ENCODE results near the gene PRKCZ.
"Not testable (repeated sequence)": the region's sequence is repeated elsewhere in the genome, so short reads cannot be mapped to it uniquely, and the experiment has no call there.

Gene PRKCZ

DNA sequence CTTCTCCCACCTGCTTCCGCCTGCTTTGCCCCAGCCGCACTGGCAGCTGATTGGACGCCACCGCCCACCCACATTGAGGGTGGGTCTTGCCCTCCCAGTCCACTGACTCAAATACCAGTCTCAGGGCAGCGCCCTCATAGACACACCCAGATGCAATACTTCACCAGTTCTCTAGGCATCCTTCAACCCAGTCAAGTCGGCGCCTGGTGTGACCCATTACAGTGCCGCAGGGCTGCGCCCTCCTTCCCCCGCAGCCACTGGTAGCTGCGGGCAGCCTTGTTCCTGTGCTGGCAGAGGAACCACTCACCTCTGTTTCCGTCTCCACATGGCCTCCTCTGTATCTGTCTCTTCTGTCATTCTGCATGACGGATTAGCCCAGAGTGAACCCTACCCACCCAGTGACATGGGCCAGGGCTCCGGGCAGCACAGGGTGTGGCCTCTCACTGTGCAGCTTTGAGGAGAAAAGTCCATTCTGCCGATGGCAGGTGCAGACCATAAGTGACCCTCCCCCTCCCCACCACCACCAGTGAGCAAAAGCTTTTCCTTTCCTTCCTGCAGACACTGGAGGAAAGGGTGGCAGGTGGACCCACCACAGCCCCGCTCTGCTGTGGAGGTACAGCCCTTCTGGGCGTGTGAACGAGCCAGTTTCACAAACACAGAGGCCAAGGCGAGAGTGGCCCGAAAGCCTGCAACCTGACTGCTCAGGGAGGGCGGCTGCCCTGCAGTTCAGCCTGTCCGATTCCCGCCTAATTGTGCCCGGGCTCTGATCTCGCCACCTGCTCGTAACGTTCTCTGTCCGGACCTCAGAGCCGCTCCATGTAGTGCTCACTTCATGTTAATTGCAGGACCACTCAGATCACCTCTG, 87.3 kb downstream of the PRKCZ start:
- no peak for DNase-seq

DNA sequence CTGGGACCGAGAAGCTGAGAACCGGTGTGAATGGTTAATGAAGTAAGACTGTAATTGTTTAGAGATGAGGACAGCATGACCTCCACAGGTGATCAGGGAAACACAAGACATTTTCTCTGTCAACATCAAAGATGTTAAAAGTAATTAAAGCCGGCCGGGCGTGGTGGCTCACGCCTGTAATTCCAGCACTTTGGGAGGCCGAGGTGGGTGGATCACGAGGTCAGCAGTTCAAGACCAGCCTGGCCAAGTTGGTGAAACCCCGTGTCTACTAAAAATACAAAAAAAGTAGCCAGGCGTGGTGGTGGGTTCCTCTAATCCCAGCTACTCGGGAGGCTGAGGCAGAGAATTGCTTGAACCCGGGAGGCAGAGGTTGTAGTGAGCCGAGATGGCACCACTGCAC, 88.9 kb downstream of the PRKCZ start:
- DNase-seq: not testable (repeated sequence)

DNA sequence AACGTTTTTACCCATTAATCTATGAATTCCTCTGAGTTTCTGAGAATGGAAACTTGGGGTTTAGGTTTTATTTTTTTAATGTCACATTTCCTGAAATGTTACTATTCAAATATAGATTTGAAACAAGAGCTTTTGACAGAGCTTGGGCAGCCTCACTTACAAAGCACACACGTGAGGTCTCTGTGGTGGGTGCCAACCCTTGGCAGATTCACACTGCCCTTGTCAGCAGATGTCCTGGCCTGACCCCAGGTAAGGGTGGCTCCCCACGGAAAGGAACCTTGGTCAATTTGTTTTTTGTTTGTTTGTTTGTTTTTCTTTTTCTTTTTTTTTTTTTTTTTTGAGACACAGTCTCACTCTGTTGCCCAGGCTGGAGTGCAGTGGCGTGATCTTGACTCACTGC, 90.8 kb downstream of the PRKCZ start:
- no peak for DNase-seq

DNA sequence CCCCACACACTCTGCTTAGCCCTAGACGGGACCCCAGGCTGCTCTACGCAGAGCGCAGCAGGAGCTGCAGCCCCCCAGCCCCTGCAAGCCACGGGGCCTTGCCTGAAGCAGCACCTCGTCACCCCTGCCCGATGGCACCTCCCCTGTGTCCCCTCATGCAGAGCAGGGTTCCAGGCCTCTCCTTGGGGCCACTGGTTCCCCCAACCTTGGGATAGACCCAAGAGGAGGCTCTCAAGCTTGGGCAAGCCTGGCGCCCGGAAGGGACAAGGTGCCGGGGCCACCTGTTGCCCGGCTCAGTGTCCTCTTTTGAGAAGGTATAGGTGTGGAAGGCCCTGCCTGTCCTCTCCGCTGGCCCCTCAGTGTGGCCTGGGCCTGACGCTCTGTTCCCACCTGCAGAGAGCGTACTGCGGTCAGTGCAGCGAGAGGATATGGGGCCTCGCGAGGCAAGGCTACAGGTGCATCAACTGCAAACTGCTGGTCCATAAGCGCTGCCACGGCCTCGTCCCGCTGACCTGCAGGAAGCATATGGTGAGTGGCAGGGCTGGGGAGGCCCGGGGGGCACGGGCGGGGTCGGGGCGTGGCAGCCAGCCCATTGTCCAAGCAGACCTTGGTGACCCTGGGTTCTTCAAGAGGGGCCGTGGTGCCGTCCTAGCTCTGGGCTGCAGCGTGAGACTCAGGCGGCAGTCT, 93.7 kb downstream of the PRKCZ start:
- DNase-seq: no peak

DNA sequence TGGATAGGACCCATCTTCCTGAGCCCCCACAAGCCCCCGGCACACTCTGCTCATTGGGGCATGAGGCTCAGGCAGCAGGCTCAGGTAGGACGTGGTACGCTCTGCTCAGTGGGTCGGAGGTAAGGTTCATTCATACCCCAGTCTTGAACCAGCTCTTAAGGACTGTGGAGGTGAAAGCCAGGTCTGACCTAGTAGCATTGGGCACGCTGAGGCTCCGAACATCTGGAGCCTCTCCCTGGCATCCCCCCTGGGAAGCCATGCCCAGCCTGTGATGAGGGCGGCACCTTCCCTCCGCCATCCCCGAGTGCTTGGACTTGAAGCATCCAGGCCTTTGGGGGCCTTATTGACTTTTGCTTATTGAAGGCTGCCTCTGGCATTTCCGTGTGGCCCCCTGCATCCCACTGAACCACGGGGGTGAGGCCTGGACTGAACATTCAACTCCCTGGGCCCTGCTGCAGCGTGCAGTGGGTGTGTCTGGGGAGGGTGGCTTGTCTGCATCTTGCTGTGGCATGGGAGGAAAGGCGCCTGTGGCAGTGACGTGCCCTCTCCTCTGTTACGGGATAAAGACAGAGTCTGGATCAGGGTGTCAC, 94.4 kb downstream of the PRKCZ start:
- no peak for DNase-seq

DNA sequence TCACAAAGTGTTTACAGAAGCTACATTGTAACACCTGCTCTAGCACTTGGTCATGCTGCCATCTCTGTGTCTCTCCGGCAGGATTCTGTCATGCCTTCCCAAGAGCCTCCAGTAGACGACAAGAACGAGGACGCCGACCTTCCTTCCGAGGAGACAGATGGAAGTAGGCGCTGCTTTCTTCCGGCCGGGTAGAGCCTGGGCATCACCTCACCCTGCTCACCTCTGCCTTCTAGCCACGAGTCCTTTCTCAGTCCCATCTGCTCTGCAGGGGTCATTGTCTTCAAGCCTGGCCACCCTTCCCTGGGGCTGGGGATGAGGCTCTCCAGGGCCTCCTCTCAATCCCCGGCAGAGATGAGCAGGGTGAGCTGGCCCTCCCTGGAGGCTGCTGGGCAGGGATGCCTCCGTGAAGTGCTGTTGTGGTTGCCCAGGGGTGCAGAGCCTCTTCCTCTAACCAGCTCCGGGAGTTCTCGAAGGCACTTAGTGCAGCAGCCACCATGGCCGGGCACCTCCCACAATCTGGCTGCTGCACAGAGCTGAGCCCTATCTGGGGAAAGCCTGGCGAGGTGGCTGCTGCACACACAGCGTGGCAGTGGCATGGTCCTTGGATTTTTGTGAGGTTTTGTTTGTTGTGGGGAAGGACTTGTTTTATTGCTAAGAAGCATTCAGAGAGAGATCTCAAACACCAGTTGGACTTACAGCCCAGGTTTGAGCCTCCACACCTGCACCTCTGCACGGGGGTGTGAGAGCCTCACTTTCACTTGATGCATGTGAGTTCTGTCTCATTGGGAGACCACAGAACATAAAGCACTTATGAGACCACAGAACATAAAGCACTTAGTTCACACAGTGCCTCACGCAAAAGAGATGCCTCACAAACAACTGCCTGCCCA, 96.0 kb downstream of the PRKCZ start:
- no peak for DNase-seq

DNA sequence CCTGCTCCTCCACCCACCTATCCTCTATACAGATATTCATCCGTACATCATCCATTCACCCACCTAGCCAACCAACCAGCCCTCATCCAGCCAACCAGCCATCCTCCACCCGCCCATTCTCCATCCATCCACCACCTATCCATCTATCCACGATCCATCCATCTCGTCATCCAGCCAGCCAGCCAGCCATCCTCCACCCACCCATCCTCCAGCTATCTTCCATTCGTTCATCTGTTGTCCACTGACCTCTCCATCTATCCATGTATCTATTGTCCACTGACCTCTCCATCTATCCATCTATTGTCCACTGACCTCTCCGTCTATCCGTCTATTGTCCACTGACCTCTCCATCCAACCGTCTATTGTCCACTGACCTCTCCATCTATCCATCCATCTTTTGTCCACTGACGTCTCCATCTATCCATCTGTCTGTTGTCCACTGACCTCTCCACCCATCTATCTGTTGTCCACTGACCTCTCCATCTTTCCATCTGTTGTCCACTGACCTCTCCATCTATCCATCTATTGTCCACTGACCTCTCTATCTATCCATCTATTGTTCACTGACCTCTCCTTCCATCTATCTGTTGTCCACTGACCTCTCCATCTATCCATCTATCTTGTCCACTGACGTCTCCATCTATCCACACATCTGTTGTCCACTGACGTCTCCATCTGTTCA, 96.8 kb downstream of the PRKCZ start:
- DNase-seq: no peak

DNA sequence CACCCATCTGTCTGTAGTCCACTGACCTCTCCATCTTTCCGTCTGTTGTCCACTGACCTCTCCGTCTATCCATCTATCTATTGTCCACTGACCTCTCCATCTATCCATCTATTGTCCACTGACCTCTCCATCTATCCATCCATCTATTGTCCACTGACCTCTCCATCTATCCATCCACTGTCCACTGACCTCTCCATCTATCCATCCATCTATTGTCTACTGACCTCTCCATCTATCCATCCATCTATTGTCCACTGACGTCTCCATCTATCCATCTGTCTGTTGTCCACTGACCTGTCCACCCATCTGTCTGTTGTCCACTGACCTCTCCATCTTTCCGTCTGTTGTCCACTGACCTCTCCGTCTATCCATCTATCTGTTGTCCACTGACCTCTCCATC, 97.7 kb downstream of the PRKCZ start:
- not testable (repeated sequence) for DNase-seq

DNA sequence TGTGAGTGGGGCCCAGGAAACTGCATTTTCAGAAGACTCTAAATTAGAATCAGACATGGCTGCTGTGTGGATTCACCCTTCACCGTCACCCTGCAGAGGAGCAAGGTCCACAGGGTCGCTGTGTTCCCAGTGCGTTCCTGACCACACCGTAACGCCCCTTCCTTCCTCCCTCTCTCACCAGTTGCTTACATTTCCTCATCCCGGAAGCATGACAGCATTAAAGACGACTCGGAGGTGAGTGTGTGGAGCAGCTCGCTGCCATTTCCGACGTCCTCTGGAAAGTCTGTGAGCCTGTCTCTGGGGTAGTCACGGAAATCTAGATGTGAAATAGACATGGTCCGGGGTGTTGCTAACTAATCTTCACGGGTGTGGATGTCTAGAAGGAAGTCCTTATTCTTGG, 98.5 kb downstream of the PRKCZ start:
- peak; percentile 46 to 62 for DNase-seq

DNA sequence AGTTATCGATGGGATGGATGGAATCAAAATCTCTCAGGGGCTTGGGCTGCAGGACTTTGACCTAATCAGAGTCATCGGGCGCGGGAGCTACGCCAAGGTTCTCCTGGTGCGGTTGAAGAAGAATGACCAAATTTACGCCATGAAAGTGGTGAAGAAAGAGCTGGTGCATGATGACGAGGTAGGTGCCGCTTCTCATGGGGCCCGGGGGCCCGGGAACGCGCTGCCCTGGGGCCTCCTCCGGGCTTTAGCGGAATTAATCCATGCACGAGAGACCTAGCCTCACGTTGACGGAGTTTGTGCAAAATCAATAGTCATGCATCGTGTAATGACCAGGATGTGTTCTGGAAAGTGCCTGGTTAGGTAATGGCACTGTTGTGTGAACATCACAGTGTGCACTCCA, 100.6 kb downstream of the PRKCZ start:
- no peak for DNase-seq

DNA sequence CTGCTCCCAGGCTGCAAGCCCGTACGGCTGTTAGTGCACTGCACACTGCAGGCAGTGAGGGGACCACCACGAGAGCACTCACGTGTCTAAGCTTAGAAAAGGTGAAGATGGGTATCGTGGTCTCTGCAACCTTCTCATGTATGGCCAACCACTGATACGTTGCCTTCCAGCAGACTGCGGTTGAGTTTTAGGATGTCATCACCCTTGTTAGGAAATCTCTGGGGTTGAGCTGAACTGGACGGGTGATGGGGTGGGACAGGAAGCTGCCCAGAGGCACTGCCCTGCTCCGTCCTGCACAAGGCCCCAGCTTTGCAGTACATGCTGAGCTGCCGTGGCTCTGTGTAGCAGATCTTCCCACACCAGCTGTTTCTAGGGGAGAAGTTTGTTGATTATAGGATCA, 101.0 kb downstream of the PRKCZ start:
- DNase-seq: no peak

DNA sequence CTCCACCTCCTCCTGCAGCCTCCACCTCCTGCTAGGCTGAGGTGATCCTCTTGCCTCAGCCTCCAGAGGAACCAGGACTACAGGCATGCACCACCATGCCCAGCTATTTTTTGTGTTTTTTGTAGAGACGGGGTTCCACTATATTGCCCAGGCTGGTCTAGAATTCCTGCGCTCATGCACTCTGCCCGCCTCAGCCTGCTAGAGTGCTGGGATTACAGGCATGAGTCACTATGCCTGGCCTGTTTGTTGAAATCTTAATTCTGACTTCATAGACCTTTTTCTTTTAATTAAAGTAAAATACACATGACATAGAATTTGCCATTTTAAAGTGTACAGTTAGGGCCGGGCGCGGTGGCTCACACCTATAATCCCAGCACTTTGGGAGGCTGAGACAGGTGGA, 101.7 kb downstream of the PRKCZ start:
- no peak for DNase-seq

DNA sequence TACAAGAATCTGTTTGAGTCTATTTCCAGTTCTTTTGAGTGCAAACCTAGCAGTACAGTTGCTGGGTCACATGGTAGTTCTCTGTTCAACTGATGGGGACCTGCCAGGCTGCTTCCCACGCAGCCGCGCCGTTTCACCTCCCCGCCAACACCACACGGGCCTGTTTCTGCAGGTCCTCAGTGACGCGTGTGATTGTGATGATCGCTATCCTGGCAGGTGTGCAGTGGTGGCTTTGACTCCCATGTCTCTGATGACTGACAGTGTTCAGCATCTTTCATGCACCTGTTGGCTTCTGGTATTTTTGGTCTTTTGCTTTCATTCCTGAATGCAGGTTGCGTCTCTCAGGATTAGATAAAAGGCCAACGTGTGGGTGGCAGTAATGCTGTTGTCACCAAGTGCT, 102.7 kb downstream of the PRKCZ start:
- peak; percentile 42 to 54 for DNase-seq

DNA sequence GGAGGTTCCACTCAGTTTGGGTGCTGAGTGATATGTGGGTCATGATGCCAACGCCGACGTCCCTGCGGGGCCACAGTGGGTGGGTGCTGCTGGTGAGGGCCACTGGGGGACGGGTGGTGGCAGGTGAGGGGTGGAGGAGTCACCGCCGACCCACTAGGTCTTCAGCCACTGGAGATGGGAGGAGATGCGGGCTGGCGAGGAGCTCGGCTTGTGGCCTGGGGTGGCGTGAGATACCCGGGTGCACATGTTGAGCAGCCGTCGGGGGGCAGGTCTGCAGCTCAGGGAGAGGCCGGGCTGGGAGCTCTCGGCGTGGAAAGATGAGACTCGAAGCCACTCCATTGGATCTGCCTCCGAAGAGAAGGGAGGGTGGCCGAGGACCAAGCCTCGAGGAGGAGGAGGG, 103.8 kb downstream of the PRKCZ start:
- DNase-seq: no peak

DNA sequence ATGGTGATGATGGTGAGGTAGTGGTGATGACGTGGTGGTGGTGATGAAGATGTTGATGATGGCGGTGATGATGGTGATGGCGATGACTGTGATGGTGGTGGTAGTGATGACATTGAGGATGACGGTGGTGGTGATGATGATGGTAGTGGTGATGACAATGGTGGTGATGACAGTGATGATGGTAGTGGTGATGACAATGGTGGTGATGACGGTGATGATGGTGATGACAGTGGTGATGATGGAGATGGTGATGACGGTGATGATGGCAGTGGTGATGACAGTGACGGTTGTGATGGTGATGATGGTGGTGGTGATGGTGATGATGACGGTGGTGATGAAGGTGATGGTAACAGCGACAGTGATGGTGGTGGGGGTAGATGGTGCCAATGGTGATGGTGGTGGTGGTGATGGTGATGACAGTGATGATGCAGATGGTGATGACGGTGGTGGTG, 105.0 kb downstream of the PRKCZ start:
- no peak for DNase-seq

DNA sequence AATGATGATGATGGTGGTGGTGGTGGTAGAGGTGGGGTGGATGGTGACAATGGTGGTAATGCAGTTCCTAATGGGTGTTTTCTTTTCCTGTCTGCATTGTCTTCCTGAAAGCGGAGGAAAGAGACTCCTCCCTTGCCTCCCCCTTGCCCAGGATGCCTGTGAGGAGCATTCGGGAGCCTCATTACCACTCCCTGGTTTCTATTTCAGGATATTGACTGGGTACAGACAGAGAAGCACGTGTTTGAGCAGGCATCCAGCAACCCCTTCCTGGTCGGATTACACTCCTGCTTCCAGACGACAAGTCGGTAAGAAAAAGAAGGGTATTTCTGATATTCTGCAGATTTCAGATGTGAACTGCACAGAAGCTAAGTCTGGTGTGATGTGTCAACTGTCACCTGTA, 105.6 kb downstream of the PRKCZ start:
- DNase-seq: no peak

DNA sequence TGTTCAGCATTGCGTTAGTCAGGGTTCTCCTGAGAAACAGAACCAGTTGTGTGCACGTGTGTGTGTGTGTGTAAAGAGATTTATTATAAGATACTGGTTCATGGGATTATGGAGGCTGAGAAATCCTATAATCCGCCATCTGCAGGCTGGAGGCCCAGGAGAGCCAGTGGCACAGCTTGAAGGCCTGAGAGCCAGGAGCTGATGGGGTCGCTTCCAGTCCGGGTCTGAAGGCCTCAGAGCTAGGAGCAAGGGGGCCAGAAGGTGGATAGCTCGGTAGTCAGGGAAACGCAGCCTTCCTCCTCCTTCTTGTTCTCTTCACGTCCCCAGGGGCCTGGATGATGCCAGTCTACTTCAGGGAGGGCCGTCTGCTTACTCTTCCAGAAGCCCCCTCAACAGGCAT, 106.7 kb downstream of the PRKCZ start:
- DNase-seq: no peak

DNA sequence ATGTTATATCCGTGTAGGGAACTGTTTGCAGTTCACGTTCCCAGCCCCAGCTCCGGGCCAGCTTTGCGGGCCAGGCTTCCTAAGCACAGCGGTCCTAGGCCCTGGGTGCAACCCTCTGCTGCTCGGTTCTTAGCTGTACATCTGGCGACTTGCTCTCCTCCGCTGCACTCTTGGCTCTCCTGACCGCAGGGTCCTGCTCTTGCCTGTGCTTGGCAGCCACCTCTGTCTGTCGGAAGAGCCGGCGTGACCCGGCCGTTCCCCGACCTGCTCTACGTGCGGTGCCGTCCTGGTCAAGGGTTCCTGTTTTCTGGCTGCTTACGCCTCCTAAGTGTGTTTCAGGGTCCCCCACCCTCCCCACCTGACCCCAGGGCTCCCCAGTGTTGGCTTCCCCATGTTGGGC, 107.6 kb downstream of the PRKCZ start:
- DNase-seq: no peak

DNA sequence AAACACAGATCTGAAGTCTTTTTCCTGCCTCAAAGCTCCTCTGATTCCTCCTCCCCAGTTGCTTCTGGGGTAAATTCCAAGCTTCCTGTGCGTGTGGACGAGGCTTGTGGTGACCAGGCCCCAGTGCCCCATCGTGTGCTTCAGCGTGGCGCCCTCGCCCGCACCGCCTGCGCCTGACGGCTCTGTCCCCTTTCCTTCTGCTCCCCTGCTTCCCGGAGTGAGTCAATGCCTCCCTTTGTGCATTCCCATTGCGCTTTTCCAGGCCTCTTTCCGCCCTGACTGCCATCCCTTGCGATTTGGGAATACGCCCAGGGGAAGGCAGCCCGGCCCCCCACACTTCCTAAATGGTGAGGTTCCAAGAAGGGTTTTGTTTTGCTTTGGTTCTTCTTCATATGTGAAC, 108.1 kb downstream of the PRKCZ start:
- DNase-seq: no peak

DNA sequence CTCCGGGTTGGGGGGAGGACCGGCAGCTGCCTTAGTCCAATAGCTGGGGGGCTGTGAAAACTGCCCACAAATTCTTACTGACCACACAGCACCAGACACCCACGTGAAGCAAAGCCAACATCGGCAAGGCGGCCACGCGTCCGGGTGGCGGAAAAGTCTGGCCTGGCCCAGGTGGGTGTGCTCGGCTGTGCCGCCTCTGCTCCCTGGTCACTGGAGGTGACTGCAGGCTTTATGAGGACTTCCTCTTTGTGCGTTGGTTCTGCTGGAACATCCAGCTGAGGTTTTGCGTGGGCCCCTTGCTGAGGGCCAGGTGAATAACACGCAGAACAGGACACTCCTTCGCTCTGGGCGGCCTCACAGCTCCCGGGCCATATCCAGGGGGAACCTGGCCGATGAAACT, 108.9 kb downstream of the PRKCZ start:
- no peak for DNase-seq

DNA sequence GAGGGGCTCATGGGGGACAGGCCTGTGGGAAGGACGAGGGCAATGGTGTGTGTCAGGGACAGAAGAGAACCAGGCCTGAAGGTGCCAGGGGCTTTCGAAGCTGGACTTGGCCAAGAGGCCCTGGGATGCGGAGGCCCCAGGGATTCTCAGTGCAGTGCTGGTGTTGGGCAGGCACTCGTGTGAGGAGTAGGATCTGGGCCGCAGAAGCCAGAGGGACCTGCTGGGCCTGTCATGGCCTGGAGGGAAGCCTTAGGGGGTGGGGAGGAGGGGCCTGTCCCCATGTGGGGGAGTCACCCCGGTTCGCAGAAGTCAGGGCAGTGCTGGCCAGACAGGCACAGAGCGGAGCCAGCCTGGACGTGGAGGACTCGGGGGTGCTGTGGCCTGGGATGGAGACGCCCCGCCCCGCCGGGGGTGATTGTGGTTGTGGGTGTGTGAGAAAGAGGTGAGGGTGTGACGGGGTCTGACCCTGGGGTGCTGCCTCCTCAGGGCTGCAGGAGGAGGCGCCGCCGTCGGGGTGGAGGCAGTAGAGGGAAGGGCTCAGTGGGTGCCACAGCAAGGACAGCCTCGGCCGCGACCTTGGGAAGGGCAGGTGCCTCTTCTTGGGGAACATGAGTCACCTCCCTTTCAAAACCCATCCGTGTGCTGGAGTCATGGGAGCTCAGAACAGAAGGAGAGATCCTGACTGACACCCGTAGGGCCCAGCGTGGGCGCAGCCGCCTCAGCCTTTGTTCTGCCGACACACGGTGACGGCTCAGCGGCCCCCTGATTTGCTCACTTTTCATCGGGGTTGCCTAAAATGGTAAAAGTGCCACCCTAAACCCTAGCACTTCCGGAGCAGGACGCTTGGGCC, 110.5 kb downstream of the PRKCZ start:
- no peak for DNase-seq

All from activated T-cell treated with anti-CD3 and anti-CD28 coated beads, Interleukin-2, amount 50 U/mL, for 48 hours (primary cell).